Lung (tissue), 12 donors: ENCODE measurements around the gene SYTL3. TPM values are rescaled to one million over a fixed set of nuclear protein-coding genes. Genes with fewer than 3 reads are reported as not detected.

ENCODE experiments used
- ATAC-seq: fragments of 200-7000 bp; cut with Tn5 transposase; one replicate; pipeline ENCODE4 v1.9.1; 2020; ENCODE audit warnings: moderate number of reproducible peaks; ENCODE audit not compliant: insufficient read depth, low FRiP score
- DNase-seq, 3 donors: peaks; one replicate each; pipeline ENCODE4 v3.0.0-alpha.2; 2013 to 2017
- H3K27ac ChIP-seq, 2 donors: one replicate each; pipeline ENCODE4 v1.5.1; 2013; ENCODE audit warnings: mild to moderate bottlenecking in 2 of 2, moderate library complexity in 2 of 2, control low read depth in 1 of 2, inconsistent platforms in 1 of 2, low read depth in 1 of 2, low read length in 1 of 2
- H3K27me3 ChIP-seq, 3 donors: one replicate each; pipeline ENCODE4 v1.5.1; 2013; ENCODE audit warnings: low read length in 2 of 3; ENCODE audit not compliant: control insufficient read depth in 3 of 3, insufficient read depth in 3 of 3
- H3K36me3 ChIP-seq, 4 donors: one replicate each; pipeline ENCODE4 v1.5.1; 2013; ENCODE audit warnings: low read length in 4 of 4, mild to moderate bottlenecking in 1 of 4, moderate library complexity in 1 of 4; ENCODE audit not compliant: control insufficient read depth in 4 of 4, insufficient read depth in 4 of 4
- H3K4me1 ChIP-seq, 5 donors: one replicate each; pipeline ENCODE4 v1.5.1; 2013; ENCODE audit warnings: low read length in 5 of 5, mild to moderate bottlenecking in 2 of 5, moderate library complexity in 1 of 5; ENCODE audit not compliant: control insufficient read depth in 5 of 5, insufficient read depth in 5 of 5
- H3K4me3 ChIP-seq: one replicate; pipeline ENCODE4 v1.5.1; 2013; ENCODE audit warnings: mild to moderate bottlenecking, control low read depth, moderate library complexity
- H3K9ac ChIP-seq, 2 donors: one replicate each; pipeline ENCODE4 v1.5.1; 2013; ENCODE audit warnings: low read length in 2 of 2, control low read depth in 1 of 2; ENCODE audit not compliant: insufficient read depth in 1 of 2
- H3K9me3 ChIP-seq, 4 donors: one replicate each; pipeline ENCODE4 v1.5.1; 2013; ENCODE audit warnings: low read length in 3 of 4, mild to moderate bottlenecking in 1 of 4, moderate library complexity in 1 of 4; ENCODE audit not compliant: control insufficient read depth in 4 of 4, insufficient read depth in 3 of 4
- CTCF ChIP-seq: IDR thresholded peaks from 2 replicates; pipeline ENCODE4 v1.5.1; 2012; ENCODE audit warnings: mild to moderate bottlenecking; ENCODE audit errors: control extremely low read depth, extremely low read depth
- WGBS, 2 donors: extraction: QIAGEN DNeasy Blood & Tissue Kit; methylation state at CpG; one replicate each; pipeline ENCODE4 v1.1.7; 2013; 5-methylcytosine and 5-hydroxymethylcytosine counted together
- polyA plus RNA-seq, 2 donors: library from polyadenylated mRNA; stranded (reverse); fragments of 200-250 nt; gene quantifications; one replicate each; pipeline ENCODE4 v1.2.1, GENCODE V29; 2013
- total RNA-seq, 2 donors: library from RNA; depleted of rRNA in 1 of 2; stranded (reverse); fragments of >200 nt in 1 of 2; gene quantifications; one replicate each; pipeline ENCODE4 v1.2.1, GENCODE V29; 2014 to 2021
- donor health status: control.
- donor health status: control.
- donor health status: Bipolar disorder and iron deficiency.
- donor health status: healthy.
- donor health status: DM: yes; HTN: yes; CAD: no.

Gene SYTL3
- total and polyA plus RNA-seq, 4 donors: 6.5 to 20.0 (median 15.6) TPM

- peak in 2 of 3 donors; percentile 43 to 60 for DNase-seq
- no peak overlapping the region for H3K4me3 ChIP-seq
- H3K4me1 ChIP-seq: peaks cover 0 to 4% (median 0%) of the 10 kb centered on the region in 5 donors
- peaks cover 55 to 69% (median 58%) of the 10 kb centered on the region in 4 donors for H3K36me3 ChIP-seq
- no peak overlapping the region for H3K9ac ChIP-seq
- TF ChIP-seq CTCF: no peak
- 87 to 88% methylated on average over 7 of the region's 7 CpGs for WGBS, 2 donors
- ATAC-seq: no peak
- peaks cover 0 to 1% (median 0%) of the 10 kb centered on the region in 4 donors for H3K9me3 ChIP-seq
- H3K27ac ChIP-seq: peak overlapping the region in 1 of 2 donors; percentile 41
- H3K27me3 ChIP-seq: no peaks in the 10 kb centered on the region
These were observed 130.5 kb downstream of the SYTL3 start for GRCh38 chr6:158780246-158780884.

- Histone ChIP-seq H3K36me3 (peaks cover 47 to 66% (median 55%) of the 10 kb centered on the region in 4 donors), H3K27ac (peak overlapping the region in 1 of 2 donors; percentile 62), H3K9ac (peak overlapping the region; percentile 8 to 17), H3K9me3 (peaks cover 0 to 1% (median 0%) of the 10 kb centered on the region in 4 donors), H3K4me1 (peaks cover 0 to 4% (median 0%) of the 10 kb centered on the region in 5 donors), H3K4me3 (no peak overlapping the region), H3K27me3 (no peaks in the 10 kb centered on the region)
- WGBS, 2 donors: 62 to 84% methylated on average over 11 of the region's 11 CpGs
- DNase-seq (peak; percentile 55 to 76 (median 65)), ATAC-seq (peak; percentile 48)
- TF ChIP-seq CTCF: no peak
These were observed 131.3 kb downstream of the SYTL3 start for GRCh38 chr6:158780988-158781691.

DNA sequence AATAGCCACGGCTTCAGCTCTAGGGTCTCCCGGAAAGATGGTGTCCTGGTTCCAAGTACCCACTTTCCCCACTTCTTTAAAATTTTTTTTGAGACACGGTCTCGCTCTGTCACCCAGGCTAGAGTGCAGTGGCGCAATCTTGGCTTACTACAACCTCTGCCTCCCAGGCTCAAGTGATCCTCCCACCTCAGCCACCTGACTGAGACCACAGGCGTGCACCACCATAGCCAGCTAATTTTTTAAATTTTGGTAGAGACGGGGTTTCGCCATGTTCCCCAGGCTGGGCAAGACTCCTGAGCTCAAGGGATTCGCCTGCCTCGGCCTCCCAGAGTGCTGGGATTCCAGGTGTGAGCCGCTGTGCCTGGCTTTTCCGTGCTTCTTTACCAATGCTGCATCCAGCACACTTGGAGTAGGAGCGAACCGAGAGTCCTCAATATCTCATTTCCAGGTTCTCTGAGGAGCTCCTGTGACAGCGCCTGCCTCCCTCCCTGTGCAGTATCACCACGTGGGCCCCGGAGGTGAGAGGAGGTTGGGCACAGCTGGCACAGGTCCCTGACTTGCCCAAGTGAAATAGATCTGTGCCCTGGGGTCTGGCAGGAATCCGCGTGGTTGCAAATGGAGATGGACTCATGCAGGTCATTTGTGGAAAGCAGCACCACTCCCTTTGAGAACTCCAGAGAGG is 132.0 kb downstream of the SYTL3 start:
- ATAC-seq (peak; percentile 7), DNase-seq (no peak)
- TF ChIP-seq CTCF: no peak
- no peak overlapping the region for H3K9ac ChIP-seq
- H3K4me1 ChIP-seq: peaks cover 0 to 5% (median 0%) of the 10 kb centered on the region in 5 donors
- no peak overlapping the region for H3K4me3 ChIP-seq
- no peaks in the 10 kb centered on the region for H3K27me3 ChIP-seq
- H3K36me3 ChIP-seq: peaks cover 43 to 60% (median 52%) of the 10 kb centered on the region in 4 donors
- peaks cover 0 to 1% (median 0%) of the 10 kb centered on the region in 4 donors for H3K9me3 ChIP-seq
- H3K27ac ChIP-seq: peak overlapping the region in 1 of 2 donors; percentile 61
- WGBS, 2 donors: 78 to 79% methylated on average over 19 of the region's 19 CpGs
